Neutrophil (primary cell): Measurements from ENCODE around the gene LY6G5C.
A peak's percentile ranks its signal among the peaks of the same experiment; 100 is the strongest.

Source experiments
- H3K27ac ChIP-seq: fragments of 200-600 bp; sonication (generic); 2 replicates; pipeline ENCODE4 v1.5.1; 2016; ENCODE audit warnings: mild to moderate bottlenecking, moderate library complexity
- H3K27me3 ChIP-seq: fragments of 200-600 bp; sonication (generic); 2 replicates; pipeline ENCODE4 v1.6.0; 2016; ENCODE audit warnings: mild to moderate bottlenecking
- H3K36me3 ChIP-seq: fragments of 200-600 bp; sonication (generic); 2 replicates; pipeline ENCODE4 v1.5.1; 2017
- H3K4me1 ChIP-seq, 2 experiments: fragments of 200-600 bp in 1 of 2; sonication (generic) in 1 of 2; 1 replicate in 1 of 2; 2 replicates in 1 of 2; pipeline versions ENCODE4 v1.5.1 to v1.6.1; 2013 to 2016; ENCODE audit warnings: low read depth in 1 of 2, low read length in 1 of 2, mild to moderate bottlenecking in 1 of 2, moderate library complexity in 1 of 2; ENCODE audit not compliant: control insufficient read depth in 1 of 2, insufficient read depth in 1 of 2
- H3K4me3 ChIP-seq, 2 experiments: fragments of 200-600 bp in 1 of 2; sonication (generic) in 1 of 2; 1 replicate in 1 of 2; 2 replicates in 1 of 2; pipeline ENCODE4 v1.5.1; 2013 to 2016; ENCODE audit warnings: low read depth in 1 of 2, low read length in 1 of 2, mild to moderate bottlenecking in 1 of 2, moderate library complexity in 1 of 2
- H3K9me3 ChIP-seq: fragments of 200-600 bp; sonication (generic); 2 replicates; pipeline ENCODE4 v1.5.1; 2016
- CTCF ChIP-seq: fragments of 200-600 bp; sonication (generic); IDR thresholded peaks from 2 replicates; pipeline ENCODE4 v1.5.1; 2016; ENCODE audit warnings: antibody characterized with exemption

The LY6G5C gene

GRCh38 chr6:31661262-31662123 lies 19.4 kb downstream of the LY6G5C start:
- no peaks in the 10 kb centered on the region for H3K27me3 ChIP-seq
- H3K36me3 ChIP-seq = peaks cover 34% of the 10 kb centered on the region
- peak overlapping the region; percentile 77 to 92 for H3K4me3 ChIP-seq
- H3K4me1 ChIP-seq = peaks cover 68 to 83% of the 10 kb centered on the region in 2 experiments
- H3K9me3 ChIP-seq = no peaks in the 10 kb centered on the region
- H3K27ac ChIP-seq = peak overlapping the region; percentile 92
- no peak for TF ChIP-seq CTCF

- Histone ChIP-seq H3K4me1 (peaks cover 62 to 81% of the 10 kb centered on the region in 2 experiments), H3K27me3 (no peaks in the 10 kb centered on the region), H3K27ac (peak within 1 kb of the TSS; percentile 92), H3K36me3 (peaks cover 43% of the 10 kb centered on the region), H3K4me3 (peak within 1 kb of the TSS; percentile 77 to 92), H3K9me3 (no peaks in the 10 kb centered on the region)
- no peak for TF ChIP-seq CTCF
These were observed 20.2 kb downstream of the LY6G5C start, which contains the start of gene C6orf47 for GRCh38 chr6:31660381-31661261. TSS of gene C6orf47 (minus strand) at chr6:31660778. CDS start at chr6:31659947, 831 bp downstream.

GRCh38 chr6:31659649-31660380 lies 21.1 kb downstream of the LY6G5C start:
- H3K4me3 ChIP-seq = peak overlapping the region; percentile 77 to 92
- TF ChIP-seq CTCF = no peak

GRCh38 chr6:31658983-31659648 lies 21.8 kb downstream of the LY6G5C start:
- H3K27ac ChIP-seq = peak overlapping the region; percentile 92
- no peaks in the 10 kb centered on the region for H3K27me3 ChIP-seq
- H3K4me3 ChIP-seq = peak overlapping the region; percentile 77 to 92
- H3K4me1 ChIP-seq = peaks cover 55 to 68% of the 10 kb centered on the region in 2 experiments
- no peak for TF ChIP-seq CTCF
- peaks cover 52% of the 10 kb centered on the region for H3K36me3 ChIP-seq
- no peaks in the 10 kb centered on the region for H3K9me3 ChIP-seq

More at GRCh38 chr6:31659649-31660380, 21.1 kb downstream of the LY6G5C start:
- Histone ChIP-seq H3K27ac (peak overlapping the region; percentile 92), H3K36me3 (peaks cover 51% of the 10 kb centered on the region), H3K27me3 (no peaks in the 10 kb centered on the region), H3K9me3 (no peaks in the 10 kb centered on the region), H3K4me1 (peaks cover 60 to 75% of the 10 kb centered on the region in 2 experiments)
